OCI-LY1 (cell line): ENCODE measurements around the gene EIPR1.

Source experiments
- H2AFZ ChIP-seq: fragments of 200-600 bp; sonication (generic), shearing (Covaris generic); 2 replicates; pipeline ENCODE4 v1.6.0; 2014; ENCODE audit warnings: antibody characterized with exemption, mild to moderate bottlenecking, low read length
- H3F3A ChIP-seq: fragments of 200-600 bp; sonication (generic), shearing (Covaris generic); 2 replicates; pipeline ENCODE4 v1.6.0; 2014; ENCODE audit warnings: mild to moderate bottlenecking, antibody characterized with exemption, low read length, moderate library complexity; ENCODE audit not compliant: insufficient read depth
- H3K27ac ChIP-seq: fragments of 200-600 bp; sonication (generic); 2 replicates; pipeline ENCODE4 v1.5.1; 2014; ENCODE audit warnings: low read length, mixed run types, mild to moderate bottlenecking, low read depth; ENCODE audit not compliant: poor library complexity, severe bottlenecking
- H3K27me3 ChIP-seq: fragments of 200-600 bp; sonication (generic); 2 replicates; pipeline ENCODE4 v1.6.0; 2014; ENCODE audit warnings: antibody characterized with exemption, mild to moderate bottlenecking, low read length, moderate library complexity; ENCODE audit not compliant: insufficient read depth
- H3K36me3 ChIP-seq: fragments of 200-600 bp; sonication (generic); 2 replicates; pipeline ENCODE4 v1.6.1; 2014; ENCODE audit warnings: mild to moderate bottlenecking, antibody characterized with exemption, low read length, moderate library complexity, mixed read lengths; ENCODE audit not compliant: insufficient read depth
- H3K4me1 ChIP-seq: fragments of 200-600 bp; sonication (generic); 2 replicates; pipeline ENCODE4 v1.5.1; 2014; ENCODE audit warnings: mild to moderate bottlenecking, low read length, moderate library complexity; ENCODE audit not compliant: insufficient read depth, severe bottlenecking
- H3K4me2 ChIP-seq: fragments of 200-600 bp; sonication (generic), shearing (Covaris generic); 2 replicates; pipeline ENCODE4 v1.6.1; 2014; ENCODE audit warnings: low read length
- H3K4me3 ChIP-seq: fragments of 200-600 bp; sonication (generic); 2 replicates; pipeline ENCODE4 v1.5.1; 2014; ENCODE audit warnings: low read length, low read depth, mild to moderate bottlenecking, mixed read lengths; ENCODE audit not compliant: poor library complexity, severe bottlenecking
- H3K79me2 ChIP-seq: fragments of 200-600 bp; shearing (Covaris generic); 2 replicates; pipeline ENCODE4 v1.6.1; 2016; ENCODE audit warnings: mixed run types, low read length, mixed read lengths; ENCODE audit not compliant: insufficient read depth
- H3K9ac ChIP-seq: fragments of 200-600 bp; sonication (generic), shearing (Covaris generic); 2 replicates; pipeline ENCODE4 v1.6.1; 2014; ENCODE audit warnings: mild to moderate bottlenecking, low read length, mixed read lengths
- H3K9me2 ChIP-seq: fragments of 200-600 bp; sonication (generic), shearing (Covaris generic); 2 replicates; pipeline ENCODE4 v1.6.1; 2014; ENCODE audit warnings: low read depth, mild to moderate bottlenecking, low read length, mixed read lengths
- H3K9me3 ChIP-seq: fragments of 200-600 bp; shearing (Covaris generic); 2 replicates; pipeline ENCODE4 v1.6.1; 2014; ENCODE audit warnings: low read length, mixed read lengths
- H4K20me1 ChIP-seq: fragments of 200-600 bp; sonication (generic), shearing (Covaris generic); 2 replicates; pipeline ENCODE4 v1.6.0; 2016; ENCODE audit warnings: mild to moderate bottlenecking, low read length; ENCODE audit not compliant: insufficient read depth
- CTCF ChIP-seq: fragments of 200-600 bp; sonication (generic), shearing (Covaris generic); IDR thresholded peaks from 2 replicates; pipeline ENCODE4 v1.5.1; 2017; ENCODE audit warnings: mild to moderate bottlenecking, antibody characterized with exemption, low read length, moderate library complexity, mixed read lengths
- EZH2 ChIP-seq: fragments of 200-600 bp; sonication (generic), shearing (Covaris generic); IDR thresholded peaks from 2 replicates; pipeline ENCODE4 v1.8.0; 2017; ENCODE audit warnings: borderline replicate concordance, mixed run types, mild to moderate bottlenecking, antibody characterized with exemption, low read length, moderate library complexity, mixed read lengths

Gene EIPR1

GRCh38 chr2:3207091-3207491, 170.5 kb downstream of the EIPR1 start:
- Histone ChIP-seq H3K9me2 (no peaks in the 10 kb centered on the region), H3F3A (no peaks in the 10 kb centered on the region), H4K20me1 (no peaks in the 10 kb centered on the region), H3K27me3 (no peaks in the 10 kb centered on the region), H2AFZ (no peak overlapping the region), H3K4me2 (no peak overlapping the region), H3K27ac (no peak overlapping the region), H3K9me3 (no peaks in the 10 kb centered on the region), H3K4me3 (no peak overlapping the region), H3K36me3 (peaks cover 30% of the 10 kb centered on the region), H3K79me2 (no peaks in the 10 kb centered on the region), H3K9ac (no peak overlapping the region), H3K4me1 (no peaks in the 10 kb centered on the region)
- TF ChIP-seq CTCF = no peak
- no peak for TF ChIP-seq EZH2

- H3K27ac ChIP-seq = no peak overlapping the region
- H3K9me2 ChIP-seq = no peaks in the 10 kb centered on the region
- no peaks in the 10 kb centered on the region for H3K79me2 ChIP-seq
- no peaks in the 10 kb centered on the region for H3K9me3 ChIP-seq
- H3F3A ChIP-seq = no peaks in the 10 kb centered on the region
- peaks cover 24% of the 10 kb centered on the region for H3K36me3 ChIP-seq
- TF ChIP-seq EZH2 (no peak), CTCF (no peak)
- H3K27me3 ChIP-seq = no peaks in the 10 kb centered on the region
- H3K9ac ChIP-seq = no peak overlapping the region
- H3K4me3 ChIP-seq = no peak overlapping the region
- H2AFZ ChIP-seq = no peak overlapping the region
- no peaks in the 10 kb centered on the region for H4K20me1 ChIP-seq
- H3K4me2 ChIP-seq = no peak overlapping the region
- no peaks in the 10 kb centered on the region for H3K4me1 ChIP-seq
These were observed 171.8 kb downstream of the EIPR1 start for GRCh38 chr2:3205845-3206244.

- Histone ChIP-seq H3K79me2 (no peaks in the 10 kb centered on the region), H3K9me2 (no peaks in the 10 kb centered on the region), H3K9me3 (no peaks in the 10 kb centered on the region), H2AFZ (no peak overlapping the region), H3K36me3 (peaks cover 24% of the 10 kb centered on the region), H3K9ac (no peak overlapping the region), H3K4me1 (no peaks in the 10 kb centered on the region), H3K4me3 (no peak overlapping the region), H3K4me2 (no peak overlapping the region), H3F3A (no peaks in the 10 kb centered on the region), H3K27ac (no peak overlapping the region), H3K27me3 (no peaks in the 10 kb centered on the region), H4K20me1 (no peaks in the 10 kb centered on the region)
- TF ChIP-seq CTCF (no peak), EZH2 (no peak)
These were observed 173.4 kb downstream of the EIPR1 start for GRCh38 chr2:3204031-3204821.
